GM12878 (cell line): ENCODE results near the gene MAGI1. TPM values are rescaled to one million over a fixed set of nuclear protein-coding genes. Genes with fewer than 3 reads are reported as not detected.

Experiments
- BCL11A ChIP-seq: IDR thresholded peaks from 2 replicates; pipeline ENCODE4 v1.6.1; 2011; ENCODE audit warnings: low read depth, low read length
- CBFB ChIP-seq: IDR thresholded peaks from 2 replicates; pipeline ENCODE4 v1.6.1; 2016; ENCODE audit warnings: antibody characterized with exemption, low read depth
- CHD1 ChIP-seq: IDR thresholded peaks from 2 replicates; pipeline ENCODE4 v1.6.1; 2012; ENCODE audit warnings: low read depth, low read length, improper control_type of control experiment
- CREM ChIP-seq: IDR thresholded peaks from 2 replicates; pipeline ENCODE4 v1.6.1; 2014; ENCODE audit warnings: antibody characterized with exemption, low read depth
- IRF3 ChIP-seq: fragments of 450-650 bp; IDR thresholded peaks from 2 replicates; pipeline ENCODE4 v1.6.1; 2014; ENCODE audit warnings: mild to moderate bottlenecking
- RELA ChIP-seq: fragments of 450-650 bp; IDR thresholded peaks from 2 replicates; pipeline ENCODE4 v1.8.0; 2014; ENCODE audit warnings: borderline replicate concordance; ENCODE audit not compliant: partially characterized antibody
- SMAD1 ChIP-seq: fragments of 450-650 bp; IDR thresholded peaks from 2 replicates; pipeline ENCODE4 v1.6.1; 2018; ENCODE audit warnings: mild to moderate bottlenecking, low read depth; ENCODE audit not compliant: partially characterized antibody
- SPI1 ChIP-seq: IDR thresholded peaks from 2 replicates; pipeline ENCODE4 v1.6.1; 2011; ENCODE audit warnings: low read depth, mild to moderate bottlenecking, low read length, moderate library complexity, borderline replicate concordance; ENCODE audit not compliant: insufficient read depth
- TCF3 ChIP-seq: IDR thresholded peaks from 2 replicates; pipeline ENCODE4 v1.6.1; 2012; ENCODE audit warnings: low read depth, mild to moderate bottlenecking, low read length, borderline replicate concordance; ENCODE audit not compliant: insufficient read depth
- ZNF592 ChIP-seq: fragments of 450-650 bp; IDR thresholded peaks from 2 replicates; pipeline ENCODE4 v1.6.1; 2017; ENCODE audit warnings: mild to moderate bottlenecking, moderate library complexity
- ZSCAN29 ChIP-seq: fragments of 450-650 bp; IDR thresholded peaks from 2 replicates; pipeline ENCODE4 v1.6.1; 2017; ENCODE audit warnings: mild to moderate bottlenecking, moderate library complexity
- ZZZ3 ChIP-seq: IDR thresholded peaks from 2 replicates; pipeline ENCODE4 v1.6.1; 2011; ENCODE audit warnings: low read depth; ENCODE audit not compliant: control insufficient read depth, insufficient read length
- polyA plus RNA-seq, 11 experiments: library from polyadenylated mRNA; depleted of rRNA in 4 of 11; unstranded in 6 of 11; stranded (reverse) in 5 of 11; fragments of >200 nt; fragmentation: Nextera tagmentation in 4 of 11; fragmentation: Illumina TruSeq in 1 of 11; extraction: Ambion mirVana in 4 of 11; extraction: Trizol in 1 of 11; gene quantifications; 1 replicate in 1 of 11; 2 replicates in 10 of 11; pipeline versions ENCODE4 v1.2.1 to v1.2.3, GENCODE V29; 2011 to 2016; ENCODE audit warnings: inconsistent platforms in 2 of 11, missing spikeins in 2 of 11, low read depth in 1 of 11
- total RNA-seq, 4 experiments: library from RNA; depleted of rRNA in 3 of 4; stranded (reverse); fragments of >200 nt in 3 of 4; fragmentation: Illumina TruSeq in 1 of 4; extraction: Trizol in 1 of 4; gene quantifications; 2 replicates each; pipeline versions ENCODE4 v1.2.1 to v1.2.3, GENCODE V29; 2013 to 2021

Gene MAGI1
- total and polyA plus RNA-seq, 10 of the 15 experiments (the other 5 are each of a cell fraction or from before 2014, with no cell fraction given): 0.02 to 3.3 (median 0.29) TPM; not detected in 1

GRCh38 chr3:65829228-65829627 lies 209.5 kb downstream of the MAGI1 start (continued):
- TF ChIP-seq CHD1 (no peak), ZSCAN29 (no peak), IRF3 (no peak), SMAD1 (no peak), RELA (no peak), CBFB (no peak), ZNF592 (no peak), CREM (no peak), BCL11A (no peak), TCF3 (no peak), SPI1 (no peak), ZZZ3 (no peak)
- TF ChIP-seq, all 136 proteins: peak for 0
